H1 (cell line): ENCODE results near the gene NKAIN2. TPM values are rescaled to one million over a fixed set of nuclear protein-coding genes. Genes with fewer than 3 reads are reported as not detected.

Source experiments
- CTCF ChIA-PET: fragments of 300-600 bp; sonication (Branson Sonifier 250); formaldehyde crosslinking; loops from one replicate; lab custom pipeline; 2021; ENCODE audit not compliant: partially characterized antibody; lab: Charles Lee
- POLR2A ChIA-PET: fragments of 300-600 bp; sonication (Branson Sonifier 250); formaldehyde crosslinking; loops from one replicate; lab custom pipeline; 2021; ENCODE audit warnings: inconsistent platforms; ENCODE audit not compliant: partially characterized antibody; lab: Charles Lee
- DNase-seq, 2 experiments: peaks; one replicate each; pipeline versions ENCODE4 v3.0.0 to v3.0.0-alpha.2; 2010 to 2022; ENCODE audit warnings: low spot score in 2 of 2, low read depth in 1 of 2, mixed read lengths in 1 of 2
- FAIRE-seq: peaks from 2 replicates; lab custom pipeline; 2011; peaks lifted over from hg19 to GRCh38; lab: Jason Lieb, UNC
- H2AFZ ChIP-seq: 2 replicates; pipeline ENCODE4 v1.8.1; 2012; ENCODE audit warnings: low read length, inconsistent platforms
- H2AK5ac ChIP-seq: 2 replicates; pipeline ENCODE4 v1.6.1; 2013; ENCODE audit warnings: low read depth, low read length
- H2BK120ac ChIP-seq: replicated peaks from 2 replicates; pipeline ENCODE3; 2013; ENCODE audit warnings: low read depth, low read length, inconsistent platforms
- H2BK12ac ChIP-seq: 2 replicates; pipeline ENCODE4 v1.6.1; 2013; ENCODE audit warnings: low read depth, low read length
- H2BK15ac ChIP-seq: 2 replicates; pipeline ENCODE4 v1.6.1; 2013; ENCODE audit warnings: low read length
- H2BK20ac ChIP-seq: 2 replicates; pipeline ENCODE4 v1.6.1; 2013; ENCODE audit warnings: low read length
- H2BK5ac ChIP-seq: 2 replicates; pipeline ENCODE4 v1.6.1; 2013; ENCODE audit warnings: low read depth, low read length
- H3K14ac ChIP-seq: 2 replicates; pipeline ENCODE4 v1.6.1; 2013; ENCODE audit warnings: inconsistent platforms; ENCODE audit not compliant: insufficient read length
- H3K18ac ChIP-seq: 2 replicates; pipeline ENCODE4 v1.6.1; 2013; ENCODE audit warnings: low read length; ENCODE audit errors: extremely low read depth
- H3K23ac ChIP-seq: 2 replicates; pipeline ENCODE4 v1.6.1; 2013; ENCODE audit warnings: inconsistent platforms; ENCODE audit not compliant: insufficient read length
- H3K23me2 ChIP-seq: 2 replicates; pipeline ENCODE4 v1.6.1; 2013; ENCODE audit warnings: low read depth, low read length
- H3K27ac ChIP-seq: 2 replicates; pipeline ENCODE4 v1.6.1; 2011; ENCODE audit warnings: low read depth, low read length, inconsistent platforms
- H3K27me3 ChIP-seq, 4 experiments: replicated peaks in 1 of 4; 1 replicate in 1 of 4; 2 replicates in 3 of 4; pipeline versions ENCODE4 v1.6.1 to v1.8.1; 2011 to 2013; ENCODE audit warnings: low read length in 3 of 4, mild to moderate bottlenecking in 3 of 4, inconsistent platforms in 2 of 4, mixed read lengths in 2 of 4, moderate library complexity in 1 of 4; ENCODE audit not compliant: control insufficient read depth in 3 of 4, insufficient read depth in 3 of 4; ENCODE audit errors: extremely low read depth in 1 of 4
- H3K36me3 ChIP-seq, 4 experiments: 2 replicates each; pipeline versions ENCODE4 v1.6.1 to v1.8.1; 2011 to 2013; ENCODE audit warnings: mild to moderate bottlenecking in 4 of 4, low read length in 3 of 4, moderate library complexity in 2 of 4, control low read depth in 1 of 4, inconsistent platforms in 1 of 4; ENCODE audit not compliant: insufficient read depth in 4 of 4, control insufficient read depth in 2 of 4
- H3K4ac ChIP-seq: replicated peaks from 2 replicates; pipeline ENCODE3; 2013; ENCODE audit warnings: low read length, low read depth, mixed read lengths, inconsistent platforms; ENCODE audit not compliant: insufficient read length
- H3K4me1 ChIP-seq, 4 experiments: replicated peaks in 1 of 4; 1 replicate in 1 of 4; 2 replicates in 3 of 4; pipeline versions ENCODE4 v1.6.1 to v1.8.1; 2011 to 2013; ENCODE audit warnings: low read length in 3 of 4, inconsistent platforms in 2 of 4, mixed read lengths in 1 of 4; ENCODE audit not compliant: insufficient read depth in 4 of 4, control insufficient read depth in 3 of 4
- H3K4me2 ChIP-seq, 2 experiments: 2 replicates each; pipeline versions ENCODE4 v1.6.1 to v1.8.1; 2011 to 2013; ENCODE audit warnings: low read depth in 2 of 2, low read length in 2 of 2, control low read depth in 1 of 2, inconsistent platforms in 1 of 2, mild to moderate bottlenecking in 1 of 2; ENCODE audit not compliant: insufficient read depth in 1 of 2
- H3K4me3 ChIP-seq, 4 experiments: fragments of 200-600, 300-600 bp in 1 of 4; sonication (generic), shearing (Covaris generic), sonication (Bioruptor Twin) in 1 of 4; 2 replicates each; pipeline versions ENCODE4 v1.5.1 to v1.8.1; 2011 to 2016; ENCODE audit warnings: low read length in 4 of 4, low read depth in 3 of 4, control low read depth in 2 of 4, inconsistent platforms in 2 of 4, mild to moderate bottlenecking in 2 of 4, mixed read lengths in 1 of 4, moderate library complexity in 1 of 4; ENCODE audit not compliant: insufficient read depth in 2 of 4; ENCODE audit errors: extremely low read depth in 1 of 4
- H3K56ac ChIP-seq: replicated peaks from 2 replicates; pipeline ENCODE3; 2013; ENCODE audit warnings: low read depth, mild to moderate bottlenecking, mixed read lengths, low read length, inconsistent platforms; ENCODE audit not compliant: insufficient read length
- H3K79me1 ChIP-seq: 2 replicates; pipeline ENCODE4 v1.6.1; 2013; ENCODE audit warnings: low read depth, low read length, control low read depth
- H3K79me2 ChIP-seq, 2 experiments: 2 replicates each; pipeline versions ENCODE4 v1.6.1 to v1.8.1; 2012 to 2013; ENCODE audit warnings: low read length in 2 of 2, mild to moderate bottlenecking in 2 of 2, inconsistent platforms in 1 of 2; ENCODE audit not compliant: insufficient read depth in 2 of 2, control insufficient read depth in 1 of 2
- H3K9ac ChIP-seq, 4 experiments: replicated peaks in 1 of 4; 1 replicate in 1 of 4; 2 replicates in 3 of 4; pipeline versions ENCODE4 v1.6.1 to v1.8.1; 2011 to 2013; ENCODE audit warnings: low read depth in 3 of 4, low read length in 3 of 4, control low read depth in 2 of 4, mild to moderate bottlenecking in 2 of 4, moderate library complexity in 2 of 4, inconsistent platforms in 1 of 4; ENCODE audit errors: extremely low read depth in 1 of 4
- H3K9me3 ChIP-seq, 2 experiments: 2 replicates each; pipeline versions ENCODE4 v1.6.1 to v1.8.1; 2012 to 2013; ENCODE audit warnings: mild to moderate bottlenecking in 2 of 2, moderate library complexity in 2 of 2, control low read depth in 1 of 2, inconsistent platforms in 1 of 2, low read depth in 1 of 2, low read length in 1 of 2, mixed read lengths in 1 of 2; ENCODE audit not compliant: insufficient read depth in 2 of 2
- H4K20me1 ChIP-seq, 2 experiments: replicated peaks in 1 of 2; 2 replicates each; pipeline versions ENCODE3 to v1.8.1; 2011 to 2013; ENCODE audit warnings: inconsistent platforms in 2 of 2, low read length in 2 of 2, mild to moderate bottlenecking in 1 of 2; ENCODE audit not compliant: insufficient read depth in 2 of 2, control insufficient read depth in 1 of 2
- H4K5ac ChIP-seq: 2 replicates; pipeline ENCODE4 v1.6.1; 2013; ENCODE audit warnings: low read length, low read depth, mixed read lengths, inconsistent platforms; ENCODE audit not compliant: insufficient read length
- H4K8ac ChIP-seq: 2 replicates; pipeline ENCODE4 v1.8.0; 2013; ENCODE audit warnings: mild to moderate bottlenecking, moderate library complexity, low read length, inconsistent platforms; ENCODE audit not compliant: insufficient read depth; ENCODE audit errors: extremely low read depth
- H4K91ac ChIP-seq: replicated peaks from 2 replicates; pipeline ENCODE3; 2013; ENCODE audit warnings: low read length, mixed read lengths, inconsistent platforms; ENCODE audit not compliant: insufficient read length
- SP1 ChIP-seq: IDR thresholded peaks from 2 replicates; pipeline ENCODE4 v1.6.1; 2011; ENCODE audit warnings: low read depth, low read length
- TAF7 ChIP-seq: optimal IDR thresholded peaks from 2 replicates; pipeline ENCODE3; 2011; ENCODE audit warnings: low read depth, mild to moderate bottlenecking, inconsistent platforms, low read length, moderate library complexity, borderline replicate concordance
- WGBS, 2 experiments: shearing (Covaris generic) in 1 of 2; methylation state at CpG; one replicate each; pipeline versions ENCODE4 v1.1.6 to v1.1.7; 2013 to 2015; ENCODE audit warnings: low lambda C conversion rate in 2 of 2, mixed read lengths in 2 of 2, inconsistent platforms in 1 of 2, low coverage in 1 of 2, missing lambda C conversion rate in 1 of 2; ENCODE audit not compliant: insufficient replicate concordance in 2 of 2, insufficient coverage in 1 of 2, insufficient read length in 1 of 2; ENCODE audit errors: extremely low coverage in 1 of 2, missing lambda C conversion rate in 1 of 2; 5-methylcytosine and 5-hydroxymethylcytosine counted together
- polyA plus RNA-seq, 7 experiments: library from polyadenylated mRNA; depleted of rRNA in 3 of 7; stranded (reverse) in 5 of 7; unstranded in 2 of 7; fragments of >200 nt in 5 of 7; fragments of 200-250 nt in 2 of 7; gene quantifications; 1 replicate in 5 of 7; 2 replicates in 1 of 7; 4 replicates in 1 of 7; pipeline versions ENCODE4 v1.2.1 to v1.2.3, GENCODE V29; 2011 to 2013; ENCODE audit warnings: missing spikeins in 2 of 7, mixed read lengths in 2 of 7
- total RNA-seq: library from RNA; stranded (reverse); fragmentation: NEBNext Ultra II Directional; extraction: Animal tissue kit (Norgen Biotek cat#: 25700); gene quantifications from 2 replicates; pipeline ENCODE4 v1.2.1, GENCODE V29; 2021

The NKAIN2 gene
- total and polyA plus RNA-seq, 2 of the 8 experiments (the other 6 are each of a cell fraction or from before 2014, with no cell fraction given) = 0.20 to 0.34 TPM

GRCh38 chr6:123897965-123898364 is 94.3 kb downstream of the NKAIN2 start:
- CTCF ChIA-PET = interaction anchor here (0.9 kb wide), 1 partner anchor 9 kb away, joined by 6 read pairs; no protein-coding TSS in a partner anchor
- H4K5ac ChIP-seq = no peak overlapping the region

More at GRCh38 chr6:123897965-123898364, 94.3 kb downstream of the NKAIN2 start:
- no peaks in the 10 kb centered on the region for H3K36me3 ChIP-seq
- H2AK5ac ChIP-seq = no peak overlapping the region
- no peak overlapping the region for H3K56ac ChIP-seq
- 81% methylated on average over 2 of the region's 2 CpGs; no CpG with 5 or more reads in 1 of the 2 experiments for WGBS, 2 experiments
- TF ChIP-seq TAF7 = no peak
- TF ChIP-seq SP1 = no peak
- H3K9me3 ChIP-seq = no peaks in the 10 kb centered on the region
- no peak overlapping the region for H4K91ac ChIP-seq
- H3K4me3 ChIP-seq = no peak overlapping the region
- H2BK12ac ChIP-seq = no peak overlapping the region
- no peak for DNase-seq
- H4K8ac ChIP-seq = no peak overlapping the region
- POLR2A ChIA-PET = no interaction called here
- no peak for FAIRE-seq
- H2BK15ac ChIP-seq = no peak overlapping the region
- H3K79me1 ChIP-seq = no peaks in the 10 kb centered on the region
- H3K9ac ChIP-seq = no peak overlapping the region
- no peak overlapping the region for H3K4me2 ChIP-seq
- H3K27ac ChIP-seq = no peak overlapping the region
- no peak overlapping the region for H2BK120ac ChIP-seq
- H3K18ac ChIP-seq = no peak overlapping the region
- H3K23ac ChIP-seq = no peak overlapping the region
- H3K27me3 ChIP-seq = no peaks in the 10 kb centered on the region
- no peak overlapping the region for H2AFZ ChIP-seq
- no peaks in the 10 kb centered on the region for H3K23me2 ChIP-seq
- H3K4ac ChIP-seq = no peak overlapping the region
- H3K14ac ChIP-seq = no peak overlapping the region
- no peak overlapping the region for H2BK5ac ChIP-seq
- H4K20me1 ChIP-seq = peaks cover 0 to 3% of the 10 kb centered on the region in 2 experiments
- no peak overlapping the region for H2BK20ac ChIP-seq
- H3K4me1 ChIP-seq = no peaks in the 10 kb centered on the region
- no peaks in the 10 kb centered on the region for H3K79me2 ChIP-seq
